ELF-1 (cell line): Measurements from ENCODE around the gene GALNT2.
A peak's percentile ranks its signal among the peaks of the same experiment; 100 is the strongest.

Experiments used
- DNase-seq: peaks from one replicate; pipeline ENCODE4 v3.0.0-alpha.2; 2016; ENCODE audit warnings: low read depth, low spot score

The GALNT2 gene

DNA sequence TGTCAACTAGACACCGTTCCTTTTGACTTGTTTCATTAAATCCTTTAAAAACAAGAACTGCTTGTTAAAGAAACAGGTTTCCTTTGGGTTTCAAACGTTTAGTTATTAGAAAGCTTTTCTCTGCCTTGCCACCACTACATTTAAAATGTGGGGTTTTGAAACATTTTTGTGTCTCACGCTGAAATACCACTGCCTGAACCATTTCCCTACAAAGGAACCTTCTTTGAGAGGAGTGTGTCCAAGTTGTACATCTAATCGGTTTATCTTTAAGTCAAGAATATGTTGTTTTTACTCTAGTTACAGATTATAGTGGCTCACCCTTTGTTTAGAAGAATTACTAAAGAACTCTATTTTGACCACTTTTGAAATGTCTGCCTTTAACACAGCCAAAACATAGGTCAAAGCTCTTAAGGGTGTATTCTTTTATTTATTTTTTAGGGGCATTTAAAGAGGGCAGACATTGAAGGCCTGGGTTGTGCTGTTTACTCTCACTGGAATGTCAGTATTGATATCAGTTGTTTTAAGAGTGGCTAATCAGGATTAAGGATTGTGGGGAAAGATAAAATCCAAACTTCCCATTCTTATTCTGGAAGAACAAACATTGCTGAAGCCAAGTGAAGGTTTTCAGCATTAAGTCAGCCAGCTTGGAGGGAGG, 143.4 kb downstream of the GALNT2 start:
- no peak for DNase-seq

DNA sequence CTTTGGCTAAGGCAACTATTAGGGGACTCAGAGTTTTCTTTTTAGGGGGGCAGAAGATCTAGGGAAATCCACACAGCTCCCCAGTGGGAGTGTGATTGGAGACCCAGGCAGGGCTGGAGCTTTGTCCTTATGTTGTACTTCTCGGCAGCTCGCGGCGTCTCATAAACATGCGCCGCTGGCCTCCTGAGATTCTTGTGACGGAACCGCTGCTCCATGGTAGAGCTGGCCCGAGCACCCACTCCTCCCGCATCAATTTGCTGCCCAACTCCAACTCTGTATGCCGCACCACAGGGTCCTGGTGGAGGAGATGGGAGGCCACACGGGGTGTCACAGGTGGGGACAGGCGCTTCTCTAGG, 143.9 kb downstream of the GALNT2 start:
- DNase-seq = no peak

DNA sequence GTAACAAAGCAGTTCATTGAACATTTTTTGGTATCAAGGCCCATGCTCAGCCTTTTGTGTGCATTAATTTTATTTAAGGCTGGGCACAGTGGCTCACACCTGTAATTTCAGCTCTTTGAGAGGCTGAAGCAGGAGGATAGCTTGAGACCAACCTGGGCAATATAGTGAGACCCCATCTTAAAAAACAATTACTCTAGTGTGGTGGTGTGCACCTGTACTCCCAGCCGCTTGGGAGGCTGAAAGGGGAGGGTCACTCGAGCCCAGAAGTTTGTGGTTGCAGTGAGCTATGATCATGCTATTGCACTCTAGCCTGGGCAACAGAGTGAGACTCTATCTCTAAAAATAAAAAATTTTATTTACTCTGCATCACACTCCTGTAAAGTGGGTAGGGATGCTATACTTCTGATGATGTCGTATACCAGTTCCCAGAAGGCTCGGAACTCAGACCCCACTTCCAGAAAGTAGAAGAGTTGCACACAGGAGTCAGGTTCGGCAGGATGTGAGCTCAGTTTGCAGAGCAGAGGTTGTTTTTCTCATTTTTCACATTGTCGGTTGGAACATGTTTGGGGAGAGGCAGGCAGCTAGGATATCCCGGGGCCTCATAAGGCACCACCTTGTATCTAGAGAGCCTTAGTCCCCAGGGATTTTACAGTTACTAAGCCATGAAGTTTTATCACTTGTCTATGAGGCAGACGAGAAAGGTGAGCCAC, 144.6 kb downstream of the GALNT2 start:
- no peak for DNase-seq

DNA sequence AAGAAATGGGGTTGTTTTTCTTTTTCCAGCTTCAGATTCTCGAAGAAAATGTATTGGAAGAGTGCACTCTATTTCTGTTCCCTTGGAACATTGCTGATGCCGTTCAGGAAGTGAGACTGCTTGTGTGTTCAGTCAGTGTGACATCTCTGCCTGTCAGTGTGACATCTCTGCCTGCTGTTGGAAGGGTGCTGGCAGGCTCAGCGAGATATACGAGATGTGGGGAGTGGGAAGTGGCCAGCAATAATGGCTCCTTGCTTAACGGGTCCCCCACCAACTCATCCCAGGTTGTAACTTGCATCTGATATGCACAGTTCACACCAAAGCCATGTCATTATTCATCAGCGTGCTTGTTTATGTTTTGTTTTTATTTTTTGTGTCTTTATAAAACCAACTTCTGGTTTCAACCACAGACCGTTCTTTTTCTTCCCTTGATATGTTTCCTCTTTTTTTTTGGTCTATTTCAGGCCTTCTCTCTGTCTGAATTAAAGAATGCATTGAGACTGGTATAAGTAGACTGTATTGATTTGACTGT, 145.4 kb downstream of the GALNT2 start:
- DNase-seq = no peak

DNA sequence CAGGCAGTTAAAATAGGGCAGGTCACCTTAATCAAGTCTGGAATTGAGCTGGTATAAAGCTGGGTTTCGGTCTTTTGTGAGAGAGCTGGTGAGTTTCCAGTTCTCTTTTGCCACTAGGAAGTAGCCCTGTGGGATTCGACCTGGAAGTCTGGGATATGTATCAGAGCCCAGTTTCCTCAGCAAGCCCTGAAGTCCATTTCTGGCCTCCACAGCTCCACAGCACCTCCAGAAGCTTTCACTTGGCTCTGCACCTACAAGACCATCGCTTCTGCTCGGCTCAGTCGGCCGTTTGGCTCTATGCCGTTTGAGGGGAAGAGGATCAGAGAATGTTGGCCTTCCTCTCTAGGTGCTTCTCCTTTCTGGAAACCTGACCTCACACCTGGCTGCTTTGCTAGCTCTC, 148.0 kb downstream of the GALNT2 start:
- peak; percentile 45 for DNase-seq

DNA sequence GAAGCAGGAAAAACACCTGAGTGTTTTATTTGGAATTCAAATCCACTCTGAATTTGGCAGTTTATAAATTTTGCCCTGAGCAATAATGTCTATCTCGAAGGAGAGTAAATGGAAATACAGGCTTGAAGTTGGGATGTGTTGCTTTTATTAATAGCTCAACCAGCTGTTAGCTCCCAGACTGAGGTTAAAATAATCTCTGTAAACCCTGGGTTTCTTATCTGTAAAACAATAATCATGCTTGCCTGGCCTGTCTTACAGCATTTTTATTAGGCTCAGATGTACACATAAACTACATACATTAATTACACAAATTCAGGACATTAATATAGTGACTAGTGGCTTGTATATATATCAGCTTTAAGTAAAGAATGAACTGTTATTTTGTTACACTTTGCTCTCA, 148.5 kb downstream of the GALNT2 start:
- no peak for DNase-seq

DNA sequence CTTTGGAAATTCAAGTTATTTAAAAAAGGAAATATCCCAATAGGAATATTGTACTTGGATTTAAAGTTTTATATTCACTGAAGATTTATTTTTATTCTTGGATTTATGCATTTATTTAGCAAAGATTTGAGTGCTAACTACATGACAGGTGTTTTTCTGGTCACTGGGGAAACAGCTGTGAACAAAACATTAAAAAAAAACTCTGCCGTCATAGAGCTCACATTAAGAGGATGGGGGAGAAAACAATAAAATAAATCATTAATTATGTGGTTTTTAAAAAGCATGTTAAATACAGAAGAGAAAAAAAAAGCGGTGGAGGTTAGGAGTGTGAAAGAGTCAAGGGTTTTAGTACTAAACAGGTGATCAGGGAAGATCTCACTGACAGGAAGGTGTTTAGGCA, 149.9 kb downstream of the GALNT2 start:
- no peak for DNase-seq

DNA sequence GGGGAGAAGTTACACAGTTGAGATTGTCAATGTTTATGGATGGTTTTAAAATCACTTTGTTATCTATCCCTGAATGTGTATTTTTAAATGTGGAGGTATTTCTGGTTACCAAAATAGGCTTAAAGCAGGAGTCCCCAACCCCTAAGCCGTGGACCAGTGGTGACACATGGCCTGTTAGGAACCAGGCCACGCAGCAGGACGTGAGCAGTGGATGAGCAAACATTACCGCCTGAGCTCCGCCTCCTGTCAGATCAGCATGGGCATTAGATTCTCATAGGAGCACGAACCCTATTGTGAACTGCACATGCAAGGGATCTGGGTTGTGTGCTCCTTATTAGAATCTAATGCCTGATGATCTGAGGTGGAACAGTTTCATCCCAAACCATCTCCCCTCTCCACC, 151.6 kb downstream of the GALNT2 start:
- no peak for DNase-seq

DNA sequence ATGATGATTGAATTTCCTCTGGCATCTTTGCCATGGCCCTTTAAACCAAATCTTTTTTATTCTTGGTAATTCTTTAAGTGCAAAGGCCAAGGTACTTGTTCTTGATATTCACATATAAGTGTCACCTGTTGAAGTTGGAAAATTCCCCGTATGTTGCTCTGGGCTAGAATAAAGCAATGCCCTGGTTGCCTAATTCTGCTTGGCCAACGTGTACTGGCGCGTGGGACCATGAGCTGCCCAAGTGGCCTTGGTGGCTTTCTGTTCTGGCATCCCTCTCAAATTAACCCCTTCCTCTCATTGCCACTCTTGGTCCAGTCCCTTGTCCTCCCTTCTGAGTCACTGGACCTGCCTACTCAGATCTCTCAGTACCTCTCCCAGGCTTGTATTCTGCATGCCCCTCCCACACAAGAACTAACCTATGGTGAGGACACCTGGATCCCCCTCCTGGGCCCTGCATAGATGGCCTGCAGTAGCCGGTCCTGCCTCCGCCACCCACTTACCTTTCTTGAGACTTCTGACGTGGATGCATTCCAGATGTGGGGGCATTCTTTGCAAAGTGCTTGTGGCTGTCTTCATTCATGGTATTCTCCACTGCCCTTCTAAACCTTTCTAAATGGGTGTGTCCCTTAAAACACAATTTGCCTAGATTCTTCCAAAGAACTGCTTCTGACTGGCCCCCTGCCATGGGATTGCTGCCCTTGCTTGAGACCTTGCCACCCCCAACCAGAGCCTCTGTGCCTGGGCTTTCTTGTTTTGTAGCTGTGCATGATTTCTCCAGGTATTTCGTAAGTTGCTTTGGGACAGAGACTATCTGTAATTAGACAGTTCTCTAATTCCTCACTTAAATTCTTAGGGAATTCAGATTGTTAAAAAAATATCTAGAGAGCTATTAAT, 152.4 kb downstream of the GALNT2 start:
- DNase-seq = no peak

DNA sequence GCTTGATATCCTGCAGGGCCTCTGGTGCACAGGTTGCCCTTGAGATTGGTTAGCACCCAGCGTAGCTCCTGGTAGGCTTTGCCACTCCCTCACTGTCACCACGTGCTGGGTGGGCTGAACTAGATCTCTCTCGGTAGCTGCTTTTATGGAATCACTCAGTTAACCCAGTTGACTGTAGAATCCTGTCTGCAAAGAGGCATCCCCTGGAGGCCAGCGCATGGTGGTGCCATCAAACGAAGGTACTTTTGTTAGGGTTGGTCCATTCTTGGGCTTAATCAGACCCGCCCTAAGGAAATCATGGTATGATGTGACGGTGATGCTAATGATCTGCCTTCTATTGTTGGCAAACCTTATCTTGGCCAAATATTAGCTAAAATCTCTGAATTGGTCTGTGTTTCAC, 153.4 kb downstream of the GALNT2 start:
- DNase-seq = no peak

DNA sequence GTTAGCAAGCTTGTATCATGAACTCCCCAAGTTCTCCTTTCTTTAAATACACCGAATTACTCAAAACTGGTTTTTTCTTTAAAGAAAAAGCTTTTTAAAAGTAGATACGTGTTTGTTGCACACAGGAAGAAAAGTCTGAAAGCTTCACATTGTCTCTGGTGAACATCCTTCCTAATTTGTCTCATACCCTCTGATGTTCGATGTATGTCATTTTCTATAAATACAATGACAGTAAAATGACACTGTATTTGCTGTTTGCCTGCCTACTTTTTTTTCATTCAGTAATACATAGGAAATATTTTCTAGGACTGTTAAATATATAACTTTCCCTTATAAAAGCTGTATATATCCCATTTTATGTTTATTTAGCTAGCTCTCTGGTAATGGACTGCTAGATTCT, 153.9 kb downstream of the GALNT2 start:
- DNase-seq = no peak

DNA sequence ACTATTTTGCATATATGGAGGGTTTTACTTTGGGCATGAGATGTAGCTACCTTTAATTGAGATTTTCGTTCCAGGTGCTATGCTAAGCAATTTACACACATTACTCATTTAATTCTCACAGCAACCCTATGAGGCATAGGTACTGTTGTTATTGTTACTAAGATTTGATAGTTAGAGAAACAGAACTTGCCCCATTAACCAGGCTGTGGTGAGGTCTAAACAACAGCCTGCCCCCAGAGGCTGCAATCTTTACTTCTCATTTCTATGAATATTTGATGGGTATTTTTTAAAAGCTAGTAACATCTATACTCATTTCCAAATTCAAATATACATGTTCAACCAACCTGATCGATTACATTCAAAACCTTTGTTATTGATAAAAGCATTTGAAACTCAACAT, 155.6 kb downstream of the GALNT2 start:
- no peak for DNase-seq

DNA sequence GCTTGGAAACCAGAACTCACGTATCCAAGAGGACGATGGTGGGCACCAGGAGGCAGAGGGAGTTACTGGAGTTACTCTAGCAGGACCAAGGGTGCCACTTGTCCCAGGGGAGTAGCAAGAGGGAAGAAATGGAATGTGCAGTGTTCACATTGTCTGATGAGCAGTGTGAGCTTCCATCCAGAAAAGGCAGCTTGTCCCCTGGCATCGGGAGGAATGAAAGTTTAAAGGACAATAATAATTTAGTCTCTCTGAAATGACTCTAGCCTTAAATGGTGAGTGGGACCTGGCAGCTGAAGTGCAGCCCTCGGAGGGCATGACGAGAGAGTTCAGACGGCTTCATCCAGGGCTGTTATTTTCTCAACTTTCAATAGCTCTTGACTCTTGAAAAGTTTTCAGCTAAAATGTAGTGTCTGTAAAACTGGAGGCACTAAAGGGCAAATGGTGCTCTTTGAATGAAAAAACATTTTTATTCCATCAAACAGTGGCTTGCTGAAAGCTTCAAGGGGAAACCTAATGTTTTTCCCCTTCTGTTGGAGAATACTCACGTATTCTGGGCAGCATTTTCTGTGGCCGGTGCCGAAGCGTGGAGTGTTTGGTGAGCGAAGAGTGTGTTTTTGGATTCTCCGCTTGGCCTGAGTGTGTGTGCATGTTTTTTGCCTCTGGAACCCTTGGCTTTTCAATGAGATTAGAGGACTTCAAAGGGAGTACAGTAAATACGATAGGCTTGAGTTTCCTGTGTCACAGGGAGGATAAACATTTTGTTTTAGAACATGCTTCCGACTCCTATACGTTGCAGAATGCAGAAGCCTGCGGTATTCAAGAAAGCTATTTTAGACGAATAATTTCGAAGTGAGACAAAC, 157.3 kb downstream of the GALNT2 start:
- DNase-seq = no peak

DNA sequence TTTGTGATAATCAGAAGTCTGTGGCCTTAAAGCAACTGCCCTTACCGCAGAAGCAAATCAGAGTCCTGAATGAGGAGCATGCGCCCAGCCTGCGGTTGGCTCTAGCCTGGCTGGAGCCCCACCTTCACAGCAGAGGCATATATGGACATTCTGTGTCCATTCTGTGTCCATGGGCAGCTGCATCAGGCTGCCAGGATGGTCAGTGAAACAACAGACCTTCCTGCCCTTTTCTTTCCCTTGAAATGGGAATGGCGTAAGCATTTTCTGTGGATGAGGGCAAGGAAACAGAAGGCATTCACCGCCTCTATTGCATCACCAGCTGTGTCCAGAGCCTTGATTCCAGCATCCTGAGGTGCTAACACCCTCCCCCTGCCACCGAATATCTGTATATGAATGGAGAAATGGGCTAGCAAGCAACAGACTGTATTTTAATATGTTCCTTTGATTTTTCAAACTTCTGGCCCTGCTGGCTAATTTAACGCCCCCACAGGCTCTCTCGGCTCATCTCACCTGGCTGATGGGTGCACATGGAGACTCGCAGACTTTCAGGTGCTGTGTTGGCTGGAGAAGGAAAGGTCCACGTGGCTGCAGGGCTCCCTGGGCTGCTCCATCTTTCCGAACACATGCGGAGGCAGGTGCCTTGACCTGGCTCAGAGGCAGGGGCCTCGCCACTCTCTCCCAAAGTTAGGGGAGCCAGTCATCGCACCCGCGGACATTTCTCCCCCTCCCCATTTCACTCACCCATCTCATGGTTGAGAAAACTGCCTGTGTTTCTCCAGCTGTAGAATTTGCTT, 159.2 kb downstream of the GALNT2 start:
- DNase-seq = no peak

DNA sequence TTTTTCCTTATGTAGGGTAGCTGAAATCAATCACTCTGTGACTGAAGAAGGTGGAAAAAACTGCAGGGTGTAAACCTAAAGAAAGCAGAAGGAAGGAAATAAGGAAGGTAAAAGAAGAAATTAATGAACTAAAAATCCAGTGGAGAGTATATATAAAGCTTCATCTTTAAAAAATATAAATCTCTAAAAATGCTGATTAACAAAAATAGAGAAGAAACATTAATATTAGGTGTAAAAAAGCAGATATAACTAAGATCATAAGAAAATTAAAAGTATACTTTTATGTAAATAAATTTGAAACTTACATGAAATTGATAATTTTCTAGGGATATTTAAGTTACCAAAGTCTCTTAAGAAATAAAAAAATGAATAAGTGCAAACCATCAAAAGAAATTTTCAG, 159.8 kb downstream of the GALNT2 start:
- DNase-seq = no peak

DNA sequence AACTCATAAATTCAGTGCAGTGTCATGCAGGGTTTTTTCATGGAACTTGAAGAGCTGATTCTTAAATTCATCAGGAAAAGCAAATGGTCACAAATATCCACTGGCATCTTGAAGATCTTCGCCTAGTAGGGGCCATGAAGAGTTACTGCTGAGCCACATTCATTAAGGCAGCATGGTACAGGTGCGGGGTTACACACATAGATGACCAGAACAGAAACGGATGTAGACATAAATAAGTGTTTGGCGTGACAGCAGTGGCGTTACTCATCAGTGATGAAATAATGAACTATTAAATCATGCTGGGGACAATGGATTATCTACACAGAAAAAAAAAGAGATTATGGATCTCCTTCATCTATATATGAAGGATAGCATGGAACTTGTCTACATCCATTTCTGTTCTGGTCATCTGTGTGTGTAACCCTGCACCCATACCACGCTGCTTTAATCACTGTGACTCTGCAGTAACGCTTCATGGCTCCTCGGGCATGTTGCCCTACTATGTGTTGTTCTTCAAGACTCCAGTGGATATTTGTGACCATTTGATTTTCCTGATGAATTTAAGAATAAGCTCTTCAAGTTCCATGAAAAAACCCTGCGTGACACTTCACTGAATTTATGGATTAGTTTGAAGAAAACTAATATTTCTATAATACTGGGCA, 161.3 kb downstream of the GALNT2 start:
- DNase-seq = no peak

DNA sequence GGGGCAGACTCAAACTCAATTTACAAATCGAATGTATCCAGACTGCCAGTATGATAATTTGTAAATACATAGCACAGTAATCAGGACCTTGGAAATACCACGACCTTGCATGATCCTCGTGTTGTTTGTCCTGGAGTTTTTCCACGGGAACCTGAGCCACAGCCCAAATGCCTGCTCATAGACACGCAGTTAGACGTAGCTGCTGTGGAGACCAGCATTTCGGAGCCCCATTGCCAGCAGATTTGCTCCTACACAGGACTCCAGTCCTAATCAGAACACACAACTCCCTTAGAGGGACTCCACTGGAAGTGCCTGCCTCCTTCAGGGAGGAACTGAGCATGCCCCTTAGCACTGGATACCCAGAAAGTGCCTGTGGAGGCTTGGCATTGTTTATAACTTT, 163.2 kb downstream of the GALNT2 start:
- no peak for DNase-seq

DNA sequence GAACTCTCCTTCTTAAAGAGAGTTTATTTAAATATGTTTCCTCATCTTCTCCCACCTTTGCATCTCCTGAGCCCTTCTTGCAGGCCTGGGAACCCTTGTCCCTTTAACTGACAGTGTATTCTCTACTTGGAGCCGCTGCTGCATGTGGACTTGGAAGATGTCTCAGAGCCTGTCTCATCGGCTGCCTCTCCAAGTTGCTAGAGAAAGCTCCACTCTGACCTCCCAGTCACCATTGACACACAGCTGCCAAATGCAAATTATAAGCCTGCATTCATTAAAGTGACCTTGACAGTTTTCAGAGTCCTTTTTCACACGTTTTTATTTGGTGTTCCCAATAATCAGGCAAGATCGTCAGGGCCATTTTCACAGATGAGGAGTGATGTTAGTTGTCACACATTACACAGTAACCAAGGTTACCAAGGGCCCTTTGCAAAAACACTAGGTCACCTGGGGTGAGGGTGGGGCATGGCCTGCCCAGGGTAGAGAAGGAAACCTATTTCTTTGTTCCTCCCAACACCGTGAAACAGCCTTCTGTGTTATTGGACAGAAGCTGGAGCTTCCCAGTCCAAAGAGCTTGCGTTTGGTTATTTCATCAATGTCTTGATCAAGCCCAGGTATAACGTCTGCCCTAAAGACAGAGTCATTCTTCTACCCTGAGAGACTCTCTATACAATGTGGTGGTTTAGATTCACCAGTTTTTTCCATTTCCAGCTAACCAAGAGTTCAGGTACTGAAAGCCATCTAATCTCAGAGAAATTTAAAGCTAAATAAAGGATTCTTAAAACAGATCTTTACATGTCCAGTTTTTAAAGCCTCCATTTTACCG, 164.1 kb downstream of the GALNT2 start:
- DNase-seq = no peak

DNA sequence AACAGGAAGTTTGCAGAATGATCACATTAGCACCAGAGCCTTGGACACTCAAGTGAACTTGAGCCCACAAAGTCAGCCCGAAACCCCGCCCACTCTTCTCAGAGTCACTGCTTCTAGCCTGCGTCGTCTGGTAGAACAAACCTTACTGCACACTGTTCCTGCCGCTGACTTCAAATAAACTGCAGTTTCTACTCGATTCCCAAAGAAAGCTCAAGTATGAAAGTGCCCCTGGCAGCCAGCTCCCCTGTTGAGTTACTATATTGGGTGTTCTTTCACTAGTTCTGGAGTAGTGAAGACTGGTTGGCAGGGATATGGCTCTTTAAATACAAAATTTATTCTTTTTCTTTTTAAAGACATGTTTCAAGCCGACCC, 164.7 kb downstream of the GALNT2 start:
- DNase-seq = no peak
